IPS DF 6.9 (cell line): Measurements from ENCODE around the gene SRGAP2.
A peak's percentile ranks its signal among the peaks of the same experiment; 100 is the strongest.
"Not testable (repeated sequence)": the region's sequence is repeated elsewhere in the genome, so short reads cannot be mapped to it uniquely, and the experiment has no call there.

Experiments used
- DNase-seq: peaks from one replicate; pipeline ENCODE4 v3.0.0-alpha.2; 2013; ENCODE audit warnings: low read depth, low spot score
- H3K27ac ChIP-seq: one replicate; pipeline ENCODE4 v1.5.1; 2013; ENCODE audit warnings: low read length, control low read depth
- H3K27me3 ChIP-seq: 2 replicates; pipeline ENCODE4 v1.6.1; 2013; ENCODE audit warnings: mild to moderate bottlenecking, low read length; ENCODE audit not compliant: control insufficient read depth, insufficient read depth
- H3K36me3 ChIP-seq: 2 replicates; pipeline ENCODE4 v1.6.1; 2013; ENCODE audit warnings: low read length; ENCODE audit not compliant: control insufficient read depth, insufficient read depth
- H3K4me1 ChIP-seq: 2 replicates; pipeline ENCODE4 v1.6.1; 2013; ENCODE audit warnings: low read length; ENCODE audit not compliant: control insufficient read depth, insufficient read depth
- H3K4me3 ChIP-seq: 2 replicates; pipeline ENCODE4 v1.5.1; 2013; ENCODE audit warnings: mild to moderate bottlenecking, low read length
- H3K9me3 ChIP-seq: 2 replicates; pipeline ENCODE4 v1.6.1; 2013; ENCODE audit warnings: low read length, inconsistent platforms; ENCODE audit not compliant: control insufficient read depth, insufficient read depth
- WGBS: extraction: QIAGEN DNeasy Blood & Tissue Kit; methylation state at CpG from one replicate; pipeline ENCODE4 v1.1.7; 2013; ENCODE audit warnings: mixed read lengths, missing lambda C conversion rate; ENCODE audit not compliant: insufficient read length, insufficient coverage; 5-methylcytosine and 5-hydroxymethylcytosine counted together

The SRGAP2 gene

DNA sequence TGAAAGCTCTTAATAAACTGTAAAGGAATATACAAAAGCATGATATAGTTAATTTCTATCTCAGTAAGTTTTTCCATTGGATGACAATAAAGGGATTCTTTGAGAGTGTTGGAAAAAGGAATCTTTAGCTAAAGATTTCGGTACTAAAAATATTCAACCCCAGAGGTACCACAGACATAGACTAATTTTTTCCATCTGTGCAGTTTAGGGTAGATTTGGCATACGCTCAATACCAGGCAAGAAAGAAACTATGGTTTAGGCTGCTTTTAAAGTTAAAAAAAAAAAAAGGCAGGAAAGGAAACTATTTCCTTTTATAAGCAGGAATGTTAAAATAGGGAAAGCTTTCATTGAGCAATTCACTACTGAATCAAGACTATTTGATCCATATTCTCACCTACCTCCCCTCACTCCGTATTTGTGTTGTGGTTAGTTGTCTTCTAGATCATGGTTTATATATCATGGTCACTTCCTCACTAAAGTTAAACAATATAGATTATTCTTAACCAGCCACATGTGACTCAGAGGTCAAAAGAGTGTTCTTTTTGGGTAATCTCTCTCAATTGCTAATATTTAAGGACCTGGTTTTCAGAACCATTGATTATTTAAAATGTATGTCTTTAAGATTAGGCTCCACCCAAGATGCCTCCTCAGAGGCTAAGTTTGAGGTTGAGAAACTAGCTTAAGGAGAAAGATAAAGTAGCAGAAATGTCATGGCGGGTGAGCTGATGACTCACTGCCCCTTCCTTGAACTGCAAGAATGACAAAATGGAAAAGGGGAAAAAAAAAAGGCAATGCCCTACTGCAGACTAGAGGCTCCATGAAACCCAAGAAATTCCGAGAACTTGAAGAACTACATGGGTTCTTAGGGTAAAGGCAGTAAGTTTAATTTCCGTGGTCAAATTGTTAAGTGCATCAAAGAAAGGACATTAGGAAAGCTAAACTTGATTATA lies 20.7 kb upstream of the SRGAP2 start:
- H3K9me3 ChIP-seq, H3K27ac ChIP-seq, H3K4me1 ChIP-seq, H3K36me3 ChIP-seq, DNase-seq, H3K27me3 ChIP-seq, H3K4me3 ChIP-seq: not testable (repeated sequence)
- no CpG with 5 or more reads among the region's 6 CpGs for WGBS

DNA sequence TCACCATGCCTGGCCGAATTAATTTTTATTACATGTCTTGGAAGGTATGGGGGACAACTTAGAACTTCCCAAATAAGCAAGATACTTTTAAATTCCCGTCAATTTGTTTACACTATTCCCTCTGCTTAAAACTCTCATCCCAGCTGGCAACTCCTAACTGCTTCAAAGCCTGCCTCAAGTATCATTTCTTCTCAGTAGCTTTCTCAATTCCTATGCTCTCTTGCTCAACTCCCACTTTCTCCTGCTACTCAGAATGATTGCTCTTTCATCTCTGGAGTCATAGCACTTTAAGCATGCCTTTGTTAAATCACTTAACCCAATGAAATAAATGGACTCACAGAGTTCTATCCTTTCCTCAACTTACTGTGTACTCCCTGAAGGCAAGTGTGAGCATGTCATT lies 19.6 kb upstream of the SRGAP2 start:
- not testable (repeated sequence) for DNase-seq, H3K4me1 ChIP-seq, H3K9me3 ChIP-seq, H3K27ac ChIP-seq, H3K36me3 ChIP-seq, H3K4me3 ChIP-seq, H3K27me3 ChIP-seq
- WGBS = no CpG with 5 or more reads among the region's 2 CpGs

DNA sequence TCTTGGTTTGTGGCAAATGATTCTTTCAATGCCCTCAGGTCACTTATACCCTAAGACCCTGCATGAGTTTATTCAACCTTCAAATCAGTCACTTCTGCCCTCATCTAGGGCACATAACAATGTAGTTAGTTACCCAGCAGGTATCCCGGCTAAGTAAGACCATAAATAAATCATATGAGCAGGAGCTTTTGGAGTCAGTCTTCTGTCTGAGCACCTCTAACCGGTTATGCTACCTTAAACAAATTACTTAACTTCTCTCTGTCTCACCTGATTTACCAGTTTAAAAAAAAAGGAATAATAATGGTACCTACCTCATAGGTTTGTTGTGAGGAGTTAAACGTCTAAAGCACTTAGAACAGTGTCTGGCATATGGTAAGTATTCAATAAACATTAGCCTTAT lies 17.6 kb upstream of the SRGAP2 start:
- H3K36me3 ChIP-seq, H3K9me3 ChIP-seq, H3K4me3 ChIP-seq, H3K27me3 ChIP-seq, H3K4me1 ChIP-seq, DNase-seq, H3K27ac ChIP-seq: not testable (repeated sequence)
- no CpG with 5 or more reads among the region's 3 CpGs for WGBS

GRCh38 chr1:206186826-206187225 lies 16.5 kb upstream of the SRGAP2 start:
- H3K4me3 ChIP-seq, H3K27ac ChIP-seq, DNase-seq, H3K4me1 ChIP-seq, H3K36me3 ChIP-seq, H3K9me3 ChIP-seq, H3K27me3 ChIP-seq: not testable (repeated sequence)
- no CpG with 5 or more reads among the region's 4 CpGs for WGBS

DNA sequence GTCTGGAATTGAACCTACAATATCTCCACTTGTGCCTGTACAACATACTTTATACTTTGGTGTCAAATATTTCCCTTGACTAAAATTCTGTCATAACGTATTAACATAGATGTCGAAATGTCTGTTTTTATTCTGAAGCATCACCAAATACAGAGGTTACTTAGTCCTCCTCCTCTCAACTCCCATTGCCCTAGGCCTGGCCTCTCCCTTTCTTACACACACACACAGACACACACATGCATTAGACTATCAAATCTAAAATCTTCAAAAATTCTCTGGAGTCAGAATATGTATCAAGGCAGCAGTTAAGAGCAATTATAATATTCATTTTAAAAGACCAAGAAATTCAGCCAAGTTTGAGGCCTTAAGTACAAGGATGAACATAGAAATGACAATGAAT lies 8.2 kb upstream of the SRGAP2 start:
- not testable (repeated sequence) for H3K27me3 ChIP-seq, H3K4me3 ChIP-seq, H3K4me1 ChIP-seq, H3K36me3 ChIP-seq, H3K27ac ChIP-seq, H3K9me3 ChIP-seq, DNase-seq
- no CpG with 5 or more reads among the region's 2 CpGs for WGBS

- DNase-seq, H3K4me1 ChIP-seq, H3K27ac ChIP-seq, H3K36me3 ChIP-seq, H3K27me3 ChIP-seq, H3K9me3 ChIP-seq, H3K4me3 ChIP-seq: not testable (repeated sequence)
- no CpG with 5 or more reads among the region's 3 CpGs for WGBS
Measured at GRCh38 chr1:206196748-206197424, 6.5 kb upstream of the SRGAP2 start.

- no CpG with 5 or more reads among the region's 36 CpGs for WGBS
- H3K9me3 ChIP-seq, H3K27me3 ChIP-seq, H3K4me1 ChIP-seq, H3K36me3 ChIP-seq, H3K27ac ChIP-seq: not testable (repeated sequence)
- peak; percentile 94 for DNase-seq
- peak within 1 kb of the TSS; percentile 65; the same call in 1 of the 2 replicates for H3K4me3 ChIP-seq
Measured at GRCh38 chr1:206202789-206203363, 465 bp upstream of the SRGAP2 start, which contains the start of gene FAM72A. TSS of gene FAM72A (minus strand) at chr1:206202839. CDS start at chr1:206202025, 814 bp downstream.

GRCh38 chr1:206204159-206204511 lies 794 bp downstream of the SRGAP2 start:
- DNase-seq, H3K4me3 ChIP-seq: not testable (repeated sequence)

DNA sequence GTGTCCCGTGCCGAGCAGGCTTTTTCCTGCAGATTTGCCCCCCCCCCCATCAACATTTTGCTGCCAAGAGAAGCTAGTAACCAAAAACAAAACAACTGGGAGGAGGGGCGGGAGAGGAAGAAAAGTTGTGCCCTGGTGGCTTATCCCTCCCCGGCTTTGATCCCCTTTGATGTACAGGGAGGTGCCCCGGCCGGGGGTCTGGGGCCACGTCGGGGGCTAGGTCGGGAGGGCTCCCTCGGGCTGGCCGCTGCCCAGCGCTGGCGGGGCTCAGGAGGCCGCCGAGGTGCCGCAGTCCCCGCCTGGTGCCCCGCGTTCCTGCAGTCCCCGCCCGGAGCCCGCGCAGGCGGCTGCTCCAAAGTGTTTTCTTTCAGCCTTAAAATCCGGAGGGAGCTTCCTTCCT lies 1.5 kb downstream of the SRGAP2 start:
- H3K9me3 ChIP-seq, H3K36me3 ChIP-seq, H3K27me3 ChIP-seq, H3K4me1 ChIP-seq, DNase-seq, H3K27ac ChIP-seq: not testable (repeated sequence)
- H3K4me3 ChIP-seq = peak overlapping the region; percentile 19; the same call in 1 of the 2 replicates
- no CpG with 5 or more reads among the region's 25 CpGs for WGBS

More at GRCh38 chr1:206204159-206204511, 794 bp downstream of the SRGAP2 start:
- H3K27me3 ChIP-seq, H3K27ac ChIP-seq, H3K9me3 ChIP-seq, H3K4me1 ChIP-seq, H3K36me3 ChIP-seq: not testable (repeated sequence)
- no CpG with 5 or more reads among the region's 25 CpGs for WGBS

DNA sequence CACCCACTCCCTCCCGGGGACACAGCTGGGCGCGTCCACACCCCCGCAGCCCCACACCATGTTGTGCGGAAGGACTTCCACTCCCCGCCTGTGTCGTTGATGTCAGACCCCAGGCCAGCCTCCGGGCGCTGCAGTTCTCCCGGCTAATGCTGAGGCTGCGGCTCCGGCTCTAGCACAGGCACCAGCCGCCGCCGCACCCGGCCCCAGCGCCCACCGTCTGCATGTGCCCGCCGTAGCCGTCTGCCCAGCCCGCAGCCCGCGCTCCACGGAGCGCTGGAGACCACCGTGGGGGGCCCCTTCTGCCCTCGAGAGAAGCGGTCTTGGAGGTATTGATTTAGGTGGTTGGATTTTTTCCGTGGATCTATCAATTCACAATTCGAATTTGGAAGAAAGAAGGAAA lies 2.2 kb downstream of the SRGAP2 start:
- not testable (repeated sequence) for H3K4me3 ChIP-seq, H3K27ac ChIP-seq, H3K36me3 ChIP-seq, DNase-seq, H3K27me3 ChIP-seq, H3K4me1 ChIP-seq, H3K9me3 ChIP-seq
- no CpG with 5 or more reads among the region's 31 CpGs for WGBS
